NOMO-1 (cell line): ENCODE data around the gene TRO.

ENCODE experiments used
- DNase-seq, 2 experiments: peaks; one replicate each; lab custom pipeline; 2025; ENCODE audit not compliant: unreplicated experiment in 2 of 2; lab: John Stamatoyannopoulos, UW

Gene TRO, protein sequence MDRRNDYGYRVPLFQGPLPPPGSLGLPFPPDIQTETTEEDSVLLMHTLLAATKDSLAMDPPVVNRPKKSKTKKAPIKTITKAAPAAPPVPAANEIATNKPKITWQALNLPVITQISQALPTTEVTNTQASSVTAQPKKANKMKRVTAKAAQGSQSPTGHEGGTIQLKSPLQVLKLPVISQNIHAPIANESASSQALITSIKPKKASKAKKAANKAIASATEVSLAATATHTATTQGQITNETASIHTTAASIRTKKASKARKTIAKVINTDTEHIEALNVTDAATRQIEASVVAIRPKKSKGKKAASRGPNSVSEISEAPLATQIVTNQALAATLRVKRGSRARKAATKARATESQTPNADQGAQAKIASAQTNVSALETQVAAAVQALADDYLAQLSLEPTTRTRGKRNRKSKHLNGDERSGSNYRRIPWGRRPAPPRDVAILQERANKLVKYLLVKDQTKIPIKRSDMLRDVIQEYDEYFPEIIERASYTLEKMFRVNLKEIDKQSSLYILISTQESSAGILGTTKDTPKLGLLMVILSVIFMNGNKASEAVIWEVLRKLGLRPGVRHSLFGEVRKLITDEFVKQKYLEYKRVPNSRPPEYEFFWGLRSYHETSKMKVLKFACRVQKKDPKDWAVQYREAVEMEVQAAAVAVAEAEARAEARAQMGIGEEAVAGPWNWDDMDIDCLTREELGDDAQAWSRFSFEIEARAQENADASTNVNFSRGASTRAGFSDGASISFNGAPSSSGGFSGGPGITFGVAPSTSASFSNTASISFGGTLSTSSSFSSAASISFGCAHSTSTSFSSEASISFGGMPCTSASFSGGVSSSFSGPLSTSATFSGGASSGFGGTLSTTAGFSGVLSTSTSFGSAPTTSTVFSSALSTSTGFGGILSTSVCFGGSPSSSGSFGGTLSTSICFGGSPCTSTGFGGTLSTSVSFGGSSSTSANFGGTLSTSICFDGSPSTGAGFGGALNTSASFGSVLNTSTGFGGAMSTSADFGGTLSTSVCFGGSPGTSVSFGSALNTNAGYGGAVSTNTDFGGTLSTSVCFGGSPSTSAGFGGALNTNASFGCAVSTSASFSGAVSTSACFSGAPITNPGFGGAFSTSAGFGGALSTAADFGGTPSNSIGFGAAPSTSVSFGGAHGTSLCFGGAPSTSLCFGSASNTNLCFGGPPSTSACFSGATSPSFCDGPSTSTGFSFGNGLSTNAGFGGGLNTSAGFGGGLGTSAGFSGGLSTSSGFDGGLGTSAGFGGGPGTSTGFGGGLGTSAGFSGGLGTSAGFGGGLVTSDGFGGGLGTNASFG (N-terminal part only)

DNA sequence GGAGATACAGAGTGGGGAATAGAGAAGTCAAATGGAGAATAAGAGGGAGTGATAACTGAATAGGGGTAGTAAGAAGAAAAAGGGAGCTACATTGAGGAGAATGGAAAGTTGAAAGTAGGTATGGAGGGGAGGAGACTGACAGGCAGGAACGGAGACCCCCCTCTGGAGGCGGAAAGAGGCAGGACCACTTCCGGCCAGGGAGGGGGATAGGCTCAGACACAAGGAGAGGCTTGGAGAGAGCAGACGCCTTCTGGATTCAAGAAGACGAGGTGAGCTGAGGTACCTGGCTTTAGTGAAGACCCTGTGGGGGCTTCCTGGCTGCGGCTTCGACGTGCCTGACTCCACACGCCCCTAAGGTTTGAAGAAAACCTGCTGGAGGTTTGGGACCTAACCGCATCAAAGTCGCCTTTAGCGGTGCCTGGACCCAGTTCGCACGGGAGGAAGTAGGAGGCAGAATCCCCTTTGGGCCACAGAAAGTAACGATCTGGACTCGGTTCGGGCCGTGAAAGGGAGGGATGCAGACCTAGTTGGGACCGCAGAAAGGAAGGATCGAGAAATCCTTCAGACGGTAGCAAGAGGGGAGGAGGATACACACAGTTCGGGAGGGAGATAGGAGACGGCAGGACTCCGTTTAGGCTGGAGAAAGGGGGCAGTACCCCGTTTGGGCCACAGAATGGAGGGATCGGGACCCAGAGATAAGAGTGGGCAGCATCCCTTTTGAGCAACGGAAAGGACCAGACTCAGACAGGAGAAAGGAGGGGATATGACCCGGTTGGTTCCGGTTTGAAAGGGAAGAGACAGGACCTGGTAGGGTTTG is at the start of gene TRO:
Gene TRO (plus strand): TSS at position 215 of the 817 bp plus-strand sequence. CDS start 1,423 bp downstream, outside the sequence.
- no peak for DNase-seq

DNA sequence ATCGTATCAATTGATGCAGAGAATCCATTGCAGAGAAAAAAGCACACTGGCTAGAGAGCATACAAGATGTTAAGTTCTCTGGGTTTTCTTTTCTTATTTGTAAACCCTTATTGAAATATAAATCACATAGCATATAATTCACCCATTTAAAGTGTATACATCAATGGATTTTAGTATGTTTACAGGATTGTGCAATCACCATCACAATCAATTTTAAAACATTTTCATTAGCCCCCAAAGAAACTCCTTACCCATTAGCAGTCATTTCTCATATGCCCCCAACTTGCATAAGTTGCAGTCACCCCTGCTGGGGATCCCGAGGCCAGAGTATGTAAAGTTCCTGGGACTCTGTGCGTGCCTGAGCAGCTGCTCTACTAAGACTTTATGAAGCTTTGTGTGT is 34.9 kb upstream of the TRO start:
- no peak for DNase-seq

DNA sequence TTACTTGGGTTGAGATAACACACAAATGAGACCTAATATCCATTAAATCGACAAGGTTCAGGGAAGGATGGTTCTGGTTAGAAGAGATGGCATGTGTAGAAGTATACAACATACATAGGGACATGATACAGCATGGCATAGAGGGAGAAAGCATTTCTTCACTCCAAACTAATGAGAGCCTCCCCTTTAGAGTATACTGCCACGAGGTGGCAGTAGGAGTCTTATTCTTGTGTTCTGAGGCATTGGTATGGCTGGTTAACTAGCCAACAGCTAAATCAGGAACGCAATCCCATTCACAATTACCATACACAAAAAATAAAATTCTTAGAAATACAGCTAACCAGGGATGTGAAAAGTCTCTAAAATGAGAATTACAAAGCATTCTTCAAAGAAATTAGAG is 29.1 kb upstream of the TRO start:
- DNase-seq, result no peak

DNA sequence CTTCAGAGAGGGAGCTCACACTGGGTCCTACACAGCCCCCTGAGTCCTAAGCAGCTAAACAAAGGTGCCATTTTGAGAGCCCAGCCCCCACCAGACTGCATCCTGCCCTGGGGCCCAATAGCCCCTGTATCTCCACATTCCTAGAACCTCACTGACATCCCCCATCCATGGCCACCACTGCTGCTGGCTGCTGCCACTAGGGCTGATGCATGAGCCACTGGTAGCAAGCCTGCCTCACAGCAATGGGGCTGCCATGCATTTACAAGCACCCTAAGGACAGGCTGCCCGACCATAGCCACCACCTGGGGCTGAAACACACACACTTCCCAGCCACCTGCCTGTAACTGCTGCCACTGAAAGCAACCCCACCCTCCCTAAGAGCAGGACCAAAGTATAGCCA is 26.5 kb upstream of the TRO start:
- DNase-seq, result no peak

- no peak for DNase-seq
Measured at GRCh38 chrX:54909941-54910340, 10.7 kb upstream of the TRO start.

DNA sequence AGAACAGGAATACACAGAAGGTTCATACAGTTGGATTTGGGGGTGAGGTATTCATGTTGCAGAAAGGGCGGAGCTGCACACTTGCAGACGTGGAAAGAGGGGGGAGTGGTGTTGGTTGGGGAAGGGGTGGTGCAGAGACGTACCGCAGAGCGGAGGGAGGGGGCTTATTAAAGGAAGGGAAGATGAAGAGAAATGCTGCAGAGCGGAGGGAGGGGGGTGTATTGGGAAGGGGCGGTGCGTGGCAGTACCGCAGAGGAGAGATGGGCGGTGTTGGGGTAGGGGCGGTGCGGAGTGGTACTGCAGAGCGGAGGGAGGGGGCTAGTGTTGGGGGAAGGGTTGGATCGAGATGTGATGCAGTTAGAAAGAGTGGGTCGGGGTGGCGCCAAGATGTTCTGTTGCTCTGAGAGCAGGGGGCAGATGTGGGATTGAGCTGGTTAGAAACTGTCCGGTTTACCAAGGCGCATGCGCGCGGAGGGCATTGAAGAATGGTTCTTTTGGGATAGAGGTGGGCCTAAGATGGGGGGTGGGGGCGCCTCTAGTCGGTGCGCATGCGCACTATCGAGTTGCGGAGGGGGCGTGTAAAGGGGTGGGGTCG is 900 bp downstream of the TRO start:
- DNase-seq, result no peak

- no peak for DNase-seq
Measured at GRCh38 chrX:54922547-54922946, 1.9 kb downstream of the TRO start.

DNA sequence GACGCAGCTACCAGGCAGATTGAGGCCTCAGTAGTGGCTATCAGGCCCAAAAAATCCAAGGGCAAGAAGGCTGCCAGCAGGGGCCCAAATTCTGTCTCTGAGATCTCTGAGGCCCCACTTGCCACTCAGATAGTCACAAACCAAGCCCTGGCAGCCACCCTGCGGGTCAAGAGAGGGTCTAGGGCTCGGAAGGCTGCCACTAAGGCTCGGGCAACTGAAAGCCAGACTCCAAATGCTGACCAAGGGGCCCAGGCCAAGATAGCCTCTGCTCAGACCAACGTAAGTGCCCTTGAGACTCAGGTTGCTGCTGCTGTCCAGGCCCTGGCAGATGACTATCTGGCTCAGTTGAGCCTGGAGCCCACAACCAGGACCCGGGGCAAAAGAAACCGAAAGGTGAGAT is 2.8 kb downstream of the TRO start:
- DNase-seq, result no peak

DNA sequence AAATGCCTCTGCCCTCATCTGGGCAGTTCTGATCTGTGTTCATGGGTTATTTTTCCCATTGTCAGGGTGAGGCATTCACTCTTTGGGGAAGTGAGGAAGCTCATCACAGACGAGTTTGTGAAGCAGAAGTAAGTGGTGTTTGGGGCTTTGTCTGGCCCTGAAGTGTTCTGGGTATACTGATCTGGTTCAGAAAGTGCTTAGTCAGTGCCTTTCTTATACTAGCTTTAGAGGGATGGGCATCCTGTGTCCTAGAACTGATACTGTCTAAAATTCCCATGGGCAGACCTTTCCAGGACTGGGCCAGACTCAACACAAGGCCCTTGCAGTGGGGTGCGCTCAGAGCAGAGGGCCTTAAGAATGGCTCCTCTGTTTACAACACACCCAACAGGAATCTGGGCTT is 6.4 kb downstream of the TRO start:
- no peak for DNase-seq

GRCh38 chrX:54928876-54929275 is 8.3 kb downstream of the TRO start:
- no peak for DNase-seq

DNA sequence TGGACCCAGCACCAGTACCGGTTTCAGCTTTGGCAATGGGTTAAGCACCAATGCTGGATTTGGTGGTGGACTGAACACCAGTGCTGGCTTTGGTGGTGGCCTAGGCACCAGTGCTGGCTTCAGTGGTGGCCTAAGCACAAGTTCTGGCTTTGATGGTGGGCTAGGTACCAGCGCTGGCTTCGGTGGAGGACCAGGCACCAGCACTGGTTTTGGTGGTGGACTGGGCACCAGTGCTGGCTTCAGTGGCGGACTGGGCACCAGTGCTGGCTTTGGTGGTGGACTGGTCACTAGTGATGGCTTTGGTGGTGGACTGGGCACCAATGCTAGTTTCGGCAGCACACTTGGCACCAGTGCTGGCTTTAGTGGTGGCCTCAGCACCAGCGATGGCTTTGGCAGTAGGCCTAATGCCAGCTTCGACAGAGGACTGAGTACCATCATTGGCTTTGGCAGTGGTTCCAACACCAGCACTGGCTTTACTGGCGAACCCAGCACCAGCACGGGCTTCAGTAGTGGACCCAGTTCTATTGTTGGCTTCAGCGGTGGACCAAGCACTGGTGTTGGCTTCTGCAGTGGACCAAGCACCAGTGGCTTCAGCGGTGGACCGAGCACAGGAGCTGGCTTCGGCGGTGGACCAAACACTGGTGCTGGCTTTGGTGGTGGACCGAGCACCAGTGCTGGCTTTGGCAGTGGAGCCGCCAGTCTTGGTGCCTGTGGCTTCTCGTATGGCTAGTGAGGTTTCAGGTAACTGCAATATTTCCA is 9.8 kb downstream of the TRO start:
- no peak for DNase-seq

DNA sequence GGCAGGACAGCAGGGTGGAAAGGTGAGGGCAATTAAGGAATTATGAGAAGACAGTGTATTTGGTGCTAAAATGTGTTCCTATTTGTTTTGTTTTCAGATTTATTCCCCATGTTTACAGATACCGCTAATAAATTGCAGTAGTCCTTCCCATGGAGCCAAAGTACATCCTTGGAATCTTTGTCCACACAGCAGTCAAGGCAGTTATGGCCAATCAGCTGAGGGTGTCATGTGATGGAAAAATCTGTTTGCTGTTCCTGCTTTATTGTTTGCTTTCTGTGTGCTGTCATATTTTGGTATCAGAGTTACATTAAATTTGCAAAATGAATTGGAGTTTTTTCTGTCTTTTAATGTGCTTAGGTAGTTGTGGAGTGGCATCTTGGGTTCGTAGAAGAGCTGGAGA is 10.5 kb downstream of the TRO start:
- no peak for DNase-seq

DNA sequence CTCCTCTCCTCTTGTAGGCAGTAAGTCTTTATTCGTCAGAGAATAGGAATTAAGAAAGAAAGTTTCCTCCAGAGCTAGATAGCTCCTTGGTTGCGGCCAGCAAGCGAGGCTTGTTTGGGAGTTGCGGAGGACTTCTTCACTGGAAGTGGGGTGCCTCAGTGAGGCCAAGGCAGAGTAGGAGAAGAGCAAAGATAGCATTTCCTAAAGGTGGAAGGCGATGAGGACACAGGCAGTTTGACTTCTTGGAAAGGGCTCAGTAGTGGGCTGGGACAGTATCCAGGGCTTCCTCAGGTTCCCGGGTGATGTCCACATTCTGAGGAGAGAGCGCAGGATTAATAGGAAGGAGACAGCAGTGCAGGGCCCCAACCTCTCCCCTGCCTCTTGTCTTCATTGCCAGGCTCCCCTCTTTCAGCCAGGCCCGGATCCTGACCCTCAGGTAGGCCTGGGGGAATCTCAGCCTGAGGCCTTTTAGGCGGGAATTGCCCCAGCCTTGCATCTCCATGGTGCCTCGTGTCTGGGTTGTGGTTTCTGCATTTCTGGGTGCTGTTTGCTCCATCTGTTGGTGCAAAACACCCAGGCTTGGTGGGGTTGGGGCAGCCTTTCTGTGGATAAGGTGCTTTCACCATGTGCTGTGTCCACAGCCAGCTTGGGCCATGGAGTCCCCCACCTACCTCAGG is 12.7 kb downstream of the TRO start:
- no peak for DNase-seq

GRCh38 chrX:54934058-54934457 is 13.4 kb downstream of the TRO start:
- no peak for DNase-seq

GRCh38 chrX:54934890-54935289 is 14.3 kb downstream of the TRO start:
- DNase-seq, result no peak

DNA sequence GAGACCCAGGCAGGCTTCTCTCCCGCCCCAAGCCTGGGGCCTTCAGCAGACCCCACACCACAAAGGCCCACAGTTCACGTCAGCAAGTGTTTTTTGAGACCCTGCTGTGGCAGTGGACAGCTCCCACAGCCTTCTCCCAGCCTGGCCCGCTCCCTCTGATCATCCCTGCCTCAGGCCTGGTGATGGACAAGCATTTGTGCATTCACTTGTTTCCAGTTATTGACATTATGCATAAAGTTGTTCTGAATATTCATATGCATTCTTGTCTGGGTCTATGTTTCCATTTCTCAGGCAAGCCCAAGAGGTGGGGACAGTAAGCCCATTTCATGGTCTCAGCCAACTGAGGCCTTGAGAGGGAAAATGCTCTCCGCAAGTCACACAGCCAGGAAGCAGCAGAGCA is 14.7 kb downstream of the TRO start:
- no peak for DNase-seq

- DNase-seq, result no peak
Measured at GRCh38 chrX:54937416-54937815, 16.8 kb downstream of the TRO start.

DNA sequence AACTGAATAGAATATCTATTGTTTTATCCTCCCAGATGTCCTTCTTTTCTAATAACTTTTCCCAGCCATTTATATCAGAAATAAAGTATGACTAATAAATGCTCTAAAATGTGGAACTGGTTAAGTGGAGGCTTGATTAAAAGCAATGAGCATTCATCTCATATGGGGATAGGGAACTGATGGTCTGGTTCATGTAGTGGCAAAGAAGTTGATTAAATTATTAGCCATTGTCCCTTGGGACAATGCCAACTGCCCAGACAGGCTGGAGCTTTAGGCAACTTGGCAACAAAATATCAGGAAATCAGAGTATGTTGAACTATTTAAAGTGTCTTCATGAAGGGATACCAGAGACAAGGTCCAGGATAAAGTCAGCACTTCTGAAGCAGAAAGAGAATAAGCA is 24.2 kb downstream of the TRO start:
- DNase-seq, result no peak

DNA sequence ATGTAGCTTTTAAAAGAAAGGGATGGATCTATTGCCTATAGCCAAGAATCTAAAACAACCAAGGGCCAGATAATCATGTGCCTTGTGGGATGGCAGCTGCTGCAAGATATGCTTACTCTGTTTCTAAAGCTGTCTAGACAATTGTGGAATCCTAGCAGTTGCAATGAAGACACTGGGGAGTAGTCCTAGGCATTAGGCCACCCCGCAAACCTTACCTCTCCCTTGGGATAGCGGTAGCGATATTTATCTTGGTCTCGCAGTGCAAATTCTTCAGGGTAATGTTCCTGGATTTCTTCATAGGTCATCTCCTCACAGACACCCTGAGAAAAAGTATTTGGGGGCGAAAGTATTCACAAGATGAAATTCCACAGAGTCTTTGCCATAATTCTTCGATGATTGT is 24.6 kb downstream of the TRO start:
- no peak for DNase-seq
